Lower leg skin (tissue), 4 donors: Measurements from ENCODE around the gene VPS4A. TPM values are rescaled to one million over a fixed set of nuclear protein-coding genes. Genes with fewer than 3 reads are reported as not detected.

Experiments
- DNase-seq, 2 donors: peaks; one replicate each; pipeline ENCODE4 v3.0.0-alpha.2; 2019; ENCODE audit warnings: low spot score in 2 of 2
- H3K4me3 ChIP-seq: fragments of 200-600 bp; sonication (generic); 2 replicates; pipeline ENCODE4 v1.5.1; 2017; ENCODE audit warnings: mild to moderate bottlenecking, low read depth; ENCODE audit not compliant: poor library complexity, severe bottlenecking
- POLR2A ChIP-seq, 2 donors: fragments of 450-650 bp; IDR thresholded peaks; one replicate each; pipeline ENCODE4 v1.6.1; 2016 to 2017; ENCODE audit warnings: antibody characterized with exemption in 2 of 2, mild to moderate bottlenecking in 1 of 2, moderate library complexity in 1 of 2
- WGBS, 2 donors: methylation state at CpG; one replicate each; pipeline ENCODE4 v1.1.5; 2018; 5-methylcytosine and 5-hydroxymethylcytosine counted together
- intact Hi-C: fragments of 100-400 bp; cut with DNase I; formaldehyde crosslinking; loops from one replicate; pipeline ENCODE4 v1.15.0; 2023; ENCODE audit warnings: low total_unique reads
- total RNA-seq, 4 donors: library from RNA; depleted of rRNA; stranded (reverse); fragments of >200 nt; gene quantifications; one replicate each; pipeline ENCODE4 v1.1.0, GENCODE V29; 2016
- TF ChIP-seq, protein P1 (sequence below), 3 donors: fragments of 450-650 bp; IDR thresholded peaks; one replicate each; pipeline ENCODE4 v1.5.1; 2016; ENCODE audit warnings: antibody characterized with exemption in 3 of 3, mild to moderate bottlenecking in 3 of 3, moderate library complexity in 2 of 3

The VPS4A gene
- total RNA-seq, 4 donors from 2014 or later = 34.8 to 57.5 (median 35.6) TPM

DNA sequence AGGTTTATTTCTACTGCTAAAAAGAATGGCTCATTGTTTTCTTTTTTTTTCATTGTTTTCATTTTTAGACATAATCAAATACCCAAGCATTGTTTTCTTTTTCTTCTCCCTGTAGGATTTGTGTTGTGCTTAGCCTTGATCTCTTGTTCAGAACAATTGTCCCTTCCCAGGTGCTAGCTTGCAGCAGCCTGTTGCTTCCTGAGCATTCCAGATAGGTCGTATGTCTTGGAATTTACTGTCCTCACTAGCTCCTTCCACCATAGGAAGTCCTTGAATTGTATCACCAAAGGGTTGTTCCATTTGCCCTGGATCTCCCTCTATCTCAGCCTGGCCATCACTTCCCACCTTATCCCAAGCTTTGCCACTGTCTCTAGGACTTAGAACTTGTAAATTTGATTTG is 10.0 kb upstream of the VPS4A start:
- TF ChIP-seq, protein P1, sequence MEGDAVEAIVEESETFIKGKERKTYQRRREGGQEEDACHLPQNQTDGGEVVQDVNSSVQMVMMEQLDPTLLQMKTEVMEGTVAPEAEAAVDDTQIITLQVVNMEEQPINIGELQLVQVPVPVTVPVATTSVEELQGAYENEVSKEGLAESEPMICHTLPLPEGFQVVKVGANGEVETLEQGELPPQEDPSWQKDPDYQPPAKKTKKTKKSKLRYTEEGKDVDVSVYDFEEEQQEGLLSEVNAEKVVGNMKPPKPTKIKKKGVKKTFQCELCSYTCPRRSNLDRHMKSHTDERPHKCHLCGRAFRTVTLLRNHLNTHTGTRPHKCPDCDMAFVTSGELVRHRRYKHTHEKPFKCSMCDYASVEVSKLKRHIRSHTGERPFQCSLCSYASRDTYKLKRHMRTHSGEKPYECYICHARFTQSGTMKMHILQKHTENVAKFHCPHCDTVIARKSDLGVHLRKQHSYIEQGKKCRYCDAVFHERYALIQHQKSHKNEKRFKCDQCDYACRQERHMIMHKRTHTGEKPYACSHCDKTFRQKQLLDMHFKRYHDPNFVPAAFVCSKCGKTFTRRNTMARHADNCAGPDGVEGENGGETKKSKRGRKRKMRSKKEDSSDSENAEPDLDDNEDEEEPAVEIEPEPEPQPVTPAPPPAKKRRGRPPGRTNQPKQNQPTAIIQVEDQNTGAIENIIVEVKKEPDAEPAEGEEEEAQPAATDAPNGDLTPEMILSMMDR (IDR thresholded peaks at IDR 0.05) = no peak
- TF ChIP-seq POLR2A (IDR thresholded peaks at IDR 0.05) = no peak
- H3K4me3 ChIP-seq = no peak overlapping the region
- WGBS, 2 donors = 50% methylated on average over 1 of the region's 1 CpG
- DNase-seq = no peak
- intact Hi-C loops = no loop called here

DNA sequence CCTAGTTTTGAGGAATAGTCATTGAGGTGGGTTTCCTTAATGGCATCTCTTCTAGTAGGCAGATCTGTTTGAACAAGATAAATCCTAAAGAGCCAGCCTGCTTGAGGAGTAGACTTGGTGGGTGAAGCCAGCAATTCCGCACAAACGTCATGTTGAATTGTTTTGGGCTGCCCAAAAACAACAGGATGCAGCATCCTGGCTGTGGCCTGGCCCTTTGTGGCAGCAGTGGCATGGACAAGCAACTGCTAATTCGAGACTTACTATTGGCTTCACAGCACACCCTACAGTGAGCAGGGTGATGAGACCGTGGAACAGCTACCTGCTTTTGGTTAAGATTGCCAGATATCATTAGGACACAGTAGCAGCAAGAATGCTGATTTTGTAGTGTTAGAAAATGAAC is 9.3 kb upstream of the VPS4A start:
- intact Hi-C loops = no loop called here
- TF ChIP-seq POLR2A (IDR thresholded peaks at IDR 0.05) = no peak
- TF ChIP-seq, protein P1 (IDR thresholded peaks at IDR 0.05) = no peak
- DNase-seq = peak in 1 of 2 donors; percentile 45
- H3K4me3 ChIP-seq = no peak overlapping the region
- 78 to 87% methylated on average over 4 of the region's 4 CpGs for WGBS, 2 donors

DNA sequence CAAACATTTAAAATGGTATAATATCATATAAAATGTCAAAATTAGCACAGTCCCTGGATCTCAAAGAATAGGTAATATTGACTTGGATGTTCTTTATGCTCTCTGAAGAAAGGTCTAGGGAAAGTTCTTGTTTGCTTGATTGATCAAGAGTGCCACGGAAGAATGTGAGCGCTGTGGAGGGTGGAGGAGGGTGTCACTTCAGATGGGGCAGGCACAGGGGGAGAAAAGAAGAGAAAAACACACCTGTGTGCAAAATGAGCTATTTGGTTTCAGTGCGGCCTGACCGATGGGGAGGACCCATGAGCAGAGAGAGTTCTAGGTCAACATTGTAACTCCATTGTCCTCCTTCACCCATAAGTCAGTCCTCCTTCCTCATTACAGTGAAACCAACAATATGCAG is 8.8 kb upstream of the VPS4A start:
- peak in 1 of 2 donors; percentile 34 for DNase-seq
- 91 to 96% methylated on average over 4 of the region's 4 CpGs for WGBS, 2 donors
- no peak overlapping the region for H3K4me3 ChIP-seq
- TF ChIP-seq POLR2A (IDR thresholded peaks at IDR 0.05) = no peak
- TF ChIP-seq, protein P1 (IDR thresholded peaks at IDR 0.05) = no peak
- intact Hi-C loops = no loop called here

DNA sequence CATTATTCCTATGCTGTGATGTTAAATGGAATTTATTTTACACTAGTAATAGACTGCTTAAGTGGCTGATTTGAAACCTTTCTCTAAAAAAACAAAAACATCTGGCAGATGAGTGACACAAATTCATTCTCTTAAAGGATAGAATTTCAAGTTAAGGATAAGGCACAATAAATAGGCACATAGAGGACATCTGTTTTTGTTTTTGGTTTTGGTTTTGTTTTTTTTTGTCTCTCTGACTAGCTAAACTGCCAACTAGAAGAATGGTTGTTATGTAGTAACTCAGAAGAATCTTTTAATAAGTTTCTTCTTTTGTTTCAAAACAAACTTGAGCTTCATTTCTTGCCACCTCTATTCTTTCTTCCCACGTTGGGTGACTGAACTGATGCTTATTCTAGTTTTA is 5.1 kb upstream of the VPS4A start:
- no peak for TF ChIP-seq POLR2A (IDR thresholded peaks at IDR 0.05)
- TF ChIP-seq, protein P1 (IDR thresholded peaks at IDR 0.05) = no peak
- no peak overlapping the region for H3K4me3 ChIP-seq
- intact Hi-C loops = no loop called here
- DNase-seq = no peak
- 60 to 69% methylated on average over 1 of the region's 1 CpG for WGBS, 2 donors

DNA sequence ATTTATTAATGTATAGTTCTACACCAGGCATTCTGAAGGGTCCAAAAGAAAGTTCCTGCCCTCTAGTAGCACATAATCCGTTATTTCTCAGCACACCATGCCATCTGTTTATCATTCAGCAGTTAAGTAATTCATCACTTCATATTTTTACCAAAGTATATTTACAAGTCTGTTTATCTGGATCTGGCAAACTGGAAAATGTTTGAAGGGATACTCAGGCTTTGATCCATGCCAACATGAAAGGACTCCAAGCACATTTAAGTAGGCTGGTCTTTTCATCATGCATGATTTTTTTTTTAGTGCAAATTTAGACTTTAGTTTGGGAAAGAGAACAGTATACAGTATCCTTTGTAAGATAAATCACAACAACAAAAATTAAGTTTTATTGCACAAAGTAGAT is 4.1 kb upstream of the VPS4A start:
- TF ChIP-seq, protein P1 (IDR thresholded peaks at IDR 0.05) = no peak
- TF ChIP-seq POLR2A (IDR thresholded peaks at IDR 0.05) = no peak
- intact Hi-C loops = no loop called here
- no peak for DNase-seq
- H3K4me3 ChIP-seq = no peak overlapping the region
- WGBS, 2 donors = 48 to 50% methylated on average over 1 of the region's 1 CpG

DNA sequence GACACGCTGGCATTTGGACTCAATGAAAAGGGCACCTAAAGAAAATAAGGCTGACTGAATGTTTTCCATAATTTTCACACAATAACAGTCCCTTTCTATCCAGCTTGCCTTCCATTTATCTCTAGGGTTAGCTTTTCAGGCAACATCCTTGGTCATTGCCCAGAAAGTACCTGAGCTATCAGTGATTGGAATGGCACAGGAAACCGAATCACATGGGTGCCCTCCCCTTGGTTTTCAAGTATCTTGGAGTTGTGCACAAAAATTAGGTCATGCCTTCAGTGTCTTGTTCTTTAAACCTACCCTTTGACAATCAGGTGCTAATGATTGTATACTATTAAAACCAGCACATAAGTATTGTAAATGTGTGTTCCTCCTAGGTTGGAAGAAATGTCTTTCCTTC is 3.3 kb upstream of the VPS4A start:
- TF ChIP-seq POLR2A (IDR thresholded peaks at IDR 0.05) = no peak
- TF ChIP-seq, protein P1 (IDR thresholded peaks at IDR 0.05) = no peak
- DNase-seq = no peak
- intact Hi-C loops = no loop called here
- H3K4me3 ChIP-seq = no peak overlapping the region
- 87 to 94% methylated on average over 2 of the region's 2 CpGs for WGBS, 2 donors
